BE2C (cell line): ENCODE results near the gene NRF1.
"Not testable (repeated sequence)": the region's sequence is repeated elsewhere in the genome, so short reads cannot be mapped to it uniquely, and the experiment has no call there.

Experiments used
- DNase-seq: peaks from one replicate; pipeline ENCODE4 v3.0.0-alpha.2; 2020
- H3K27me3 ChIP-seq: fragments of 250-450 bp; sonication (Bioruptor Pico); 2 replicates; pipeline ENCODE4 v1.5.1; 2020; ENCODE audit warnings: mild to moderate bottlenecking
- H3K36me3 ChIP-seq: fragments of 250-450 bp; sonication (Bioruptor Pico); 2 replicates; pipeline ENCODE4 v1.5.1; 2020; ENCODE audit warnings: mild to moderate bottlenecking
- H3K4me1 ChIP-seq: fragments of 250-450 bp; sonication (Bioruptor Pico); 2 replicates; pipeline ENCODE4 v1.5.1; 2020
- H3K4me3 ChIP-seq: 2 replicates; pipeline ENCODE4 v1.5.1; 2011; ENCODE audit warnings: low read depth, low read length
- H3K9me3 ChIP-seq: fragments of 250-450 bp; sonication (Bioruptor Pico); 2 replicates; pipeline ENCODE4 v1.5.1; 2020
- CTCF ChIP-seq: IDR thresholded peaks from 2 replicates; pipeline ENCODE4 v1.5.1; 2012; ENCODE audit warnings: mild to moderate bottlenecking, low read depth, low read length

NRF1 gene

GRCh38 chr7:129661645-129662182 is 50.2 kb downstream of the NRF1 start:
- Histone ChIP-seq H3K36me3 (peaks cover 35% of the 10 kb centered on the region), H3K27me3 (no peaks in the 10 kb centered on the region), H3K9me3 (no peaks in the 10 kb centered on the region), H3K4me3 (no peak overlapping the region), H3K4me1 (no peaks in the 10 kb centered on the region)
- no peak for DNase-seq
- TF ChIP-seq CTCF = no peak

GRCh38 chr7:129663240-129663639 is 51.7 kb downstream of the NRF1 start:
- H3K36me3 ChIP-seq = peaks cover 28% of the 10 kb centered on the region
- H3K27me3 ChIP-seq, H3K9me3 ChIP-seq, H3K4me3 ChIP-seq, H3K4me1 ChIP-seq, DNase-seq: not testable (repeated sequence)

- peak; percentile 69 for TF ChIP-seq CTCF
- Histone ChIP-seq H3K4me1 (no peaks in the 10 kb centered on the region), H3K27me3 (no peaks in the 10 kb centered on the region), H3K9me3 (no peaks in the 10 kb centered on the region), H3K4me3 (no peak overlapping the region), H3K36me3 (peaks cover 27% of the 10 kb centered on the region)
- DNase-seq = no peak
Observed at GRCh38 chr7:129664029-129665012, 52.8 kb downstream of the NRF1 start.

- no peak for TF ChIP-seq CTCF
- no peak for DNase-seq
- H3K9me3 ChIP-seq = no peaks in the 10 kb centered on the region
- H3K4me3 ChIP-seq = no peak overlapping the region
- peaks cover 20% of the 10 kb centered on the region for H3K36me3 ChIP-seq
- H3K4me1 ChIP-seq = no peaks in the 10 kb centered on the region; the same call in 1 of the 2 replicates
- H3K27me3 ChIP-seq = no peaks in the 10 kb centered on the region
Observed at GRCh38 chr7:129665013-129665401, 53.5 kb downstream of the NRF1 start.

- no peak overlapping the region for H3K4me3 ChIP-seq
- no peaks in the 10 kb centered on the region for H3K27me3 ChIP-seq
- H3K4me1 ChIP-seq = peaks cover 6% of the 10 kb centered on the region
- no peak for DNase-seq
- no peaks in the 10 kb centered on the region for H3K9me3 ChIP-seq
- no peak for TF ChIP-seq CTCF
- peaks cover 1% of the 10 kb centered on the region; the same call in 1 of the 2 replicates for H3K36me3 ChIP-seq
Observed at GRCh38 chr7:129667116-129667515, 55.6 kb downstream of the NRF1 start.

GRCh38 chr7:129667551-129667950 is 56.0 kb downstream of the NRF1 start:
- DNase-seq = no peak
- Histone ChIP-seq H3K27me3 (no peaks in the 10 kb centered on the region), H3K4me1 (peaks cover 6% of the 10 kb centered on the region), H3K9me3 (no peaks in the 10 kb centered on the region), H3K4me3 (no peak overlapping the region), H3K36me3 (no peaks in the 10 kb centered on the region; the same call in 1 of the 2 replicates)
- TF ChIP-seq CTCF = no peak
